SK-N-SH (cell line): ENCODE data around the gene ASCL5.

ENCODE experiments used
- CTCF ChIP-seq: fragments of 200-600 bp; sonication (generic); IDR thresholded peaks from 2 replicates; pipeline ENCODE4 v1.6.1; 2017; ENCODE audit warnings: antibody characterized with exemption, mild to moderate bottlenecking, moderate library complexity
- FOSL2 ChIP-seq: IDR thresholded peaks from 2 replicates; pipeline ENCODE4 v1.4.0; 2012; ENCODE audit warnings: low read depth, mild to moderate bottlenecking, moderate library complexity, borderline replicate concordance
- GABPA ChIP-seq: IDR thresholded peaks from 2 replicates; pipeline ENCODE4 v1.4.0; 2012; ENCODE audit warnings: low read depth, mild to moderate bottlenecking
- GATA2 ChIP-seq: sonication (generic); formaldehyde crosslinking; IDR thresholded peaks from 2 replicates; pipeline ENCODE4 v1.5.0; 2020; ENCODE audit warnings: mild to moderate bottlenecking, missing genetic modification reagents
- JUND ChIP-seq: IDR thresholded peaks from 2 replicates; pipeline ENCODE4 v1.4.0; 2012
- POLR2AphosphoS5 ChIP-seq: IDR thresholded peaks from 2 replicates; pipeline ENCODE4 v1.6.1; 2012; ENCODE audit warnings: low read depth, low read length
- RFX5 ChIP-seq: IDR thresholded peaks from 2 replicates; pipeline ENCODE4 v1.6.1; 2012; ENCODE audit warnings: mild to moderate bottlenecking, improper control_type of control experiment, low read length
- SMC3 ChIP-seq: IDR thresholded peaks from 2 replicates; pipeline ENCODE4 v1.6.1; 2012; ENCODE audit warnings: low read depth, low read length, improper control_type of control experiment
- TCF12 ChIP-seq: IDR thresholded peaks from 2 replicates; pipeline ENCODE4 v1.4.0; 2012
- ZBTB33 ChIP-seq: IDR thresholded peaks from 2 replicates; pipeline ENCODE4 v1.4.0; 2012; ENCODE audit warnings: low read depth, borderline replicate concordance
- TF ChIP-seq, protein P1 (sequence below): IDR thresholded peaks from 2 replicates; pipeline ENCODE4 v1.4.0; 2012; ENCODE audit warnings: low read depth
- TF ChIP-seq, protein P2 (sequence below): IDR thresholded peaks from 2 replicates; pipeline ENCODE4 v1.6.1; 2012; ENCODE audit warnings: mild to moderate bottlenecking, low read depth, low read length, moderate library complexity
- TF ChIP-seq, protein P3 (sequence below): fragments of 150-350 bp; IDR thresholded peaks from 2 replicates; pipeline ENCODE4 v1.6.1; 2017; ENCODE audit warnings: antibody characterized with exemption, low read length, low read depth, borderline replicate concordance

- TF ChIP-seq, protein P1, sequence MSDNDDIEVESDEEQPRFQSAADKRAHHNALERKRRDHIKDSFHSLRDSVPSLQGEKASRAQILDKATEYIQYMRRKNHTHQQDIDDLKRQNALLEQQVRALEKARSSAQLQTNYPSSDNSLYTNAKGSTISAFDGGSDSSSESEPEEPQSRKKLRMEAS, result no peak
- TF ChIP-seq CTCF (no peak), FOSL2 (no peak), POLR2AphosphoS5 (no peak), GATA2 (no peak), ZBTB33 (no peak), RFX5 (no peak), TCF12 (no peak), JUND (no peak), SMC3 (no peak), GABPA (no peak)
- TF ChIP-seq, protein P2, sequence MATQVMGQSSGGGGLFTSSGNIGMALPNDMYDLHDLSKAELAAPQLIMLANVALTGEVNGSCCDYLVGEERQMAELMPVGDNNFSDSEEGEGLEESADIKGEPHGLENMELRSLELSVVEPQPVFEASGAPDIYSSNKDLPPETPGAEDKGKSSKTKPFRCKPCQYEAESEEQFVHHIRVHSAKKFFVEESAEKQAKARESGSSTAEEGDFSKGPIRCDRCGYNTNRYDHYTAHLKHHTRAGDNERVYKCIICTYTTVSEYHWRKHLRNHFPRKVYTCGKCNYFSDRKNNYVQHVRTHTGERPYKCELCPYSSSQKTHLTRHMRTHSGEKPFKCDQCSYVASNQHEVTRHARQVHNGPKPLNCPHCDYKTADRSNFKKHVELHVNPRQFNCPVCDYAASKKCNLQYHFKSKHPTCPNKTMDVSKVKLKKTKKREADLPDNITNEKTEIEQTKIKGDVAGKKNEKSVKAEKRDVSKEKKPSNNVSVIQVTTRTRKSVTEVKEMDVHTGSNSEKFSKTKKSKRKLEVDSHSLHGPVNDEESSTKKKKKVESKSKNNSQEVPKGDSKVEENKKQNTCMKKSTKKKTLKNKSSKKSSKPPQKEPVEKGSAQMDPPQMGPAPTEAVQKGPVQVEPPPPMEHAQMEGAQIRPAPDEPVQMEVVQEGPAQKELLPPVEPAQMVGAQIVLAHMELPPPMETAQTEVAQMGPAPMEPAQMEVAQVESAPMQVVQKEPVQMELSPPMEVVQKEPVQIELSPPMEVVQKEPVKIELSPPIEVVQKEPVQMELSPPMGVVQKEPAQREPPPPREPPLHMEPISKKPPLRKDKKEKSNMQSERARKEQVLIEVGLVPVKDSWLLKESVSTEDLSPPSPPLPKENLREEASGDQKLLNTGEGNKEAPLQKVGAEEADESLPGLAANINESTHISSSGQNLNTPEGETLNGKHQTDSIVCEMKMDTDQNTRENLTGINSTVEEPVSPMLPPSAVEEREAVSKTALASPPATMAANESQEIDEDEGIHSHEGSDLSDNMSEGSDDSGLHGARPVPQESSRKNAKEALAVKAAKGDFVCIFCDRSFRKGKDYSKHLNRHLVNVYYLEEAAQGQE, result no peak
- TF ChIP-seq, protein P3, sequence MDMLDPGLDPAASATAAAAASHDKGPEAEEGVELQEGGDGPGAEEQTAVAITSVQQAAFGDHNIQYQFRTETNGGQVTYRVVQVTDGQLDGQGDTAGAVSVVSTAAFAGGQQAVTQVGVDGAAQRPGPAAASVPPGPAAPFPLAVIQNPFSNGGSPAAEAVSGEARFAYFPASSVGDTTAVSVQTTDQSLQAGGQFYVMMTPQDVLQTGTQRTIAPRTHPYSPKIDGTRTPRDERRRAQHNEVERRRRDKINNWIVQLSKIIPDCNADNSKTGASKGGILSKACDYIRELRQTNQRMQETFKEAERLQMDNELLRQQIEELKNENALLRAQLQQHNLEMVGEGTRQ, result no peak
These were observed 29.4 kb upstream of the ASCL5 start for GRCh38 chr1:201156346-201156745.
